Measurements from ENCODE around the gene SPTB.

Gene SPTB

DNA sequence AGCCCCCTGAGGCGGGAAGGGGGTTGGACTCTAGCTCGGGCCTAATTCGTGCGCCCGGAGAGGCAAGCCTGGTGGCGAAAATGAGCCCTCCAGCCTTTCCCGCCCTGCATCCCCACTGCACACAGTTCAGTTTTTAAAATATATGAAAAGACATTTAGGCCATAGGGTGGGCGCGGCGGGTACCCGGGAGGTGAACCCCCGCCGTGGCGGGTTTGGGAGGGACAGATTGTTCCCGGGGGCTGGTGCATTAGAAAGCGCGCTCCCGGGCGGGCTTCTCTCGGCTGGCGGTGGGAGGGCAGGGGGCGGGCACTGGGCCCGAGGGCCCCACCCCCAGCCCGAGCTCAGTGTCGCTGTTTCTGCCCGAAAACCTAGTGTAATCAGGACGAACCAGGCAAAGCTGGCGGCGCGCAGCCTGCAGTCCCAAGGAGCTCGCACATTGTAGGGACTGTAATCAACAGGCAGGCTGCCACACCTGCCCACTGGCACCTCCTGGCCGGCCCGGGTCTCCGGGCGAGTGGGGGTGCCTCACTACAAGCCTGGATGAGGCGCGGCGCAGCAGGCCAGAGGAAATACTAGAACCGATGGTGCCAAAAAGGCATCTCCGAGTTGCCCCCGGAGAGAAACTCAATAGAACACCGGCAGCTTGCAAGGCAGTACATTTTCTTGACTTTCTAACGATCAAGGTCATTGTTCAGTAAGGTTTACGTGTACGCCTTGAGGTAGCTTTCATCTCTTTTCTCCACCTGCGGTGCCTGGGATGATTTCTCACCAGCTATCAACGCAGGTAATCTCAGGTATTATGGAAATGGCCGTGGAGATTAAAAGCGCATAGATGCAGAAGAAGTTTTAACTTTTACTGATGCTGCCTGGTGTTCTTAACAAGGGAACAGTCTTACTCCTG is 764 bp upstream of the SPTB start:
- peak in 2 of 3 donors; percentile 41 to 65 for DNase-seq

- peak in 1 of 3 donors; percentile 2 for DNase-seq
These were observed 671 bp downstream of the SPTB start for GRCh38 chr14:64878837-64879634.

DNA sequence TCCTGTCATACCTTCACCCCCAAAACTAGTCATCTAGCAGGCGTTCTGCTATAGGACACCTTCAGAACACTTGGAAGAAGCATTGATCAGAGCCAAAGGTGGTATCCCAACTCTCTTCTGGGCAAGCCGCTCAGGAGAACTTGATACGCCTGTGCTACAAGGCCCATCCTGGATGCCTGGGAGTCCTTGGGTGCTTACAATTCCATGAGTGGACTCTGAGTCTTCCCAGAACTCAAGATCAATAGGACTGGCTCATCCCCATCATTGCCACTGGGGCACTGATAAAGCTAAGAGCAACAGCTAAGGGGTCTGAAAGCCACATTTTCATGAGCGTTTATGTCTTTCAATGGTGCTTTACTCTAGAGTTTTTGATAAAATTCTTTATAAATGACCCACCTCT is 1.9 kb downstream of the SPTB start:
- no peak for DNase-seq

DNA sequence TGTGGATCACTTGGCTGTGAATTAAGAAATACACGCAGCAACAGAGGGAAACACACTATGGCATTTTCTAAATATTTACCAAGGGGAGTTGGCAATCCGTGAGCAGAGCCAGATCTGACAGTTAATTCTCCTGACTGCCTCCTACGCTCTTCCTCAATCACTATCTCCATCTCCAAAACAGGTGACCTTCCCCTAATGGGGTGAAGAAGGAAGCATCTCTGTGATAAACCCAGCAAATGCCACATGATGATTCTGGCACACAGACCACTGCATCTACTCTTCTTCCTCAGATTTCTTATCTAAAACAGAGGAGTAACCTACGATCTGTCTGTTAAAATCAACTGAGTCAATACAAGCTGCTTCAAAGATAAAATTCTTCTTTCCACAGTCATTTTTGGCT is 4.4 kb downstream of the SPTB start:
- no peak for DNase-seq

DNA sequence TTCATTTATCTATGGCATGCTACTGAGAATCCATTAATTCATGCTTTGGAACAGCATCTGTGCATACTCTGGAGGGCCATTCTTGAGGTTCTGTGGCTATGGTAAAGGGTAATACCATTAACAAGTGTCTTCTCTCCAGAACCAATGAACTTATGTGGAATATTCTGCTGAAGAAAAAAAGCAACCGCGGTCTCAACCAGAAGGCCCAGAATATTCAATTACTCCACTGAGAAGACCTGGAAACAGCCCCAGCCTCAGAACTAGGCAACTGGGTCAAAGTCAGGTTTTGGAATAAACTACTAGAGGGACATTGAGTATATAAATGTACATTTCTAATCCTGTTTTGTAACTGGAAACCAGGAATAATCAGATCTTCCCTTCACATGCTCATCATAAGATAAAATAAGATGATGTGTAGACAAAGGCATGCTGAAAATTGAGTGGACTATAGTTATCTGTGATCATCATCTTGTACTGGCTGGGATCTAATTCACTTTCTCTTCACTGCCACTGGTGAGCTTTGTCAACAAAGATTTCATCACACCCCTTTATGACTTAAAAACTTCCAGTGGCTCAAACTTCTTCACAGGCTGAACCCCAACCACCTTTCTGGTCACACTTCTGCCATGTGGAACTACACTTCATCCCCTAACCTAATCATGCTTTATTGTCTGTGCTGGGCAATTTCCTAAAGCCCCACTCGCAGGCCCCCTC is 6.0 kb downstream of the SPTB start:
- no peak for DNase-seq

DNA sequence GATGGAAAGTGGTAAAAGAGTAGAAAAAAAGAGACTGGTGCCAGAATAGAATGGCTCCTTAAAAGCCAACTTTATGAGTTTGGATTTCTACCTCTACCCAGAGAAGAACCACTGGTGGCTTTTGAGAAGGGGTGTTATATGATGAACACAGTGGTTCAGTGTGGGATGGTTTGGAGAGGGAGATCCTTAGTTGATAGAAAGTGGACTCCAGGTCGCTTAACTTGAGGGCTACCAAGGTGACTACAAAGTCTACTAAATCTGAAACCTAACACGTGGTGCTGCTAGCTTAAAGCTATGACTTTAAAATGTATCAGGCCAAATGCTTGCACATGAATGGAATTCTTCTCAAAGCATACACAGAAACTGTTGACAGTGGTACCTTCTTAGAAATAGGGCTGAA is 8.4 kb downstream of the SPTB start:
- DNase-seq = no peak

GRCh38 chr14:64870160-64870559 is 9.5 kb downstream of the SPTB start:
- peak in 1 of 3 donors; percentile 4 for DNase-seq

GRCh38 chr14:64868841-64869240 is 10.9 kb downstream of the SPTB start:
- no peak for DNase-seq

- DNase-seq = no peak
These were observed 11.3 kb downstream of the SPTB start for GRCh38 chr14:64868379-64868778.

DNA sequence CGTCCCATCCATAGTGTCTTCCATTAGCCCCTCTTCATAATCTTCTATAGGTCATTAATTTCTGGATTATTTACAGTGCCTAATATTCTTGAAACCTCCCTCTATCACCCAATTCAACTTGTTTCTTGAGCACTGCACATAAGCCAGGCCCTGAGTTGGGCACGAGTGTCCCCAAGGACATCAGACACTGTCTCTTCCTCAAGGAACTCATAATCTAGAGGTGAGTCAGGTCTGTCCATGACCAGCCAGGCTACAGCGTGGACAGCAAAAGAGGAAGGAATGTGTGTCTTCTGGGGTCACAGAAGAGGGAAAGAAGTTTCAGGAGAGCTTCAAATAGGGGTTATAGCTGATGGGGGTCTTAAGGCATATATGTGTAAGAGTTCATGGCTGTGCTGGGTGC is 12.5 kb downstream of the SPTB start:
- no peak for DNase-seq

GRCh38 chr14:64865992-64866391 is 13.7 kb downstream of the SPTB start:
- DNase-seq = no peak

DNA sequence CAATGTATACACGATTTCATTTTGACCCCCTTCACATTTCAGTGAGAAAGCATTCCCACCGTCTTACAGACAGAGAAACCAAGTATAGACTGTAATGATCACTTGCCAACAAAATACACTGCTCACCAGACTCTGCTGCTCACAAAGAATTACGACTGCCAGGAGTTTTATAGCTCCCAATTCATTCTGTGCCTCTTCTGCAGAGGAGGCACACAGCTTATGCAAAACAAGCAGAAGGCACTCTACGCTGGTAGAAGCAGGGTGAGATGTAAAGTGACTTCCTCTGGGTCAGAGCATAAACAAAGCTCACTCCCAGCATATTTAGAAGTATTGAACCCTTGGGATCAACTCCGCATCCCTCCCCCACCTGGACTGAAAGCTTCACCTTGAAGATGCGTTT is 14.6 kb downstream of the SPTB start:
- DNase-seq = no peak

GRCh38 chr14:64864258-64864657 is 15.4 kb downstream of the SPTB start:
- DNase-seq = no peak

DNA sequence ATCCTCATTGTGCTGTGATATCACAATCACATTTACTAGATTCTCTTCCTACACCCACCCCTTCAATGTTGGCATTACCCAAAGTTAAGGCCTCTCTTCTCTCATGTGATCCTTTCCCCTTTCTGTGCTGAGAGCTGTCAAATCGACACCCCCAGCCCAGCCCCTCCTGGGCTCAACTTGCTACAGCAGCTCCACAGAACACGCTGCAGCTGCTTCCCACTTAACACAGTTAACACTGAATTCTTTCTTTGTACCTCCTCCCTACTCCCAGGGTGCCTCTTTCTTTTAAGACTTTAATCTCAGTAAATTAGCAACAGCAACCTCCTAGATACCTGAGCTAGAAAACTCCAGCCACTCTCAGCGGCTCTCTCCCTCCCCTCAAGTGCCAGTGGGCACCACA is 17.8 kb downstream of the SPTB start:
- DNase-seq = no peak

DNA sequence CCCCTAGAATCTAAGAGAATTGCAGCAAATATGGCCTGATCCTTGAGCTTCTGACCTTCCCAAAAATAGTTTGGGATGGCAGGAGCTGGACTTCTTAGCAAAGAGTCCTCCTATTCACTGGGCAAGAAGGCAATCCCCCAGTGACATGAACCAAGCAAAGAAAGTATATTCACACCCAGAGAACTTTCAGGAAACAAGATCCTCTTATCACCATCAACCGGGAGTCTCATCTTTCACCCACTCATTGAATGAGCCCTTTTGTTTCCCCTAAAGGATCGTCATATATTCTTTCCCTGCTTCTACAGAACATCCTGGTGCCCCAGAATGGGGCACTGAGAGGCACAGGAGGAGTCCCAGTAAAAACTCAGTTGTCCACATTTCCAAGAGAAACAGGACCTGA is 19.7 kb downstream of the SPTB start:
- no peak for DNase-seq

- DNase-seq = no peak
These were observed 21.5 kb downstream of the SPTB start for GRCh38 chr14:64857979-64858744.

GRCh38 chr14:64856529-64857445 is 22.9 kb downstream of the SPTB start:
- no peak for DNase-seq

- no peak for DNase-seq
These were observed 23.8 kb downstream of the SPTB start for GRCh38 chr14:64855721-64856528.

GRCh38 chr14:64850369-64851137 is 29.2 kb downstream of the SPTB start:
- no peak for DNase-seq

DNA sequence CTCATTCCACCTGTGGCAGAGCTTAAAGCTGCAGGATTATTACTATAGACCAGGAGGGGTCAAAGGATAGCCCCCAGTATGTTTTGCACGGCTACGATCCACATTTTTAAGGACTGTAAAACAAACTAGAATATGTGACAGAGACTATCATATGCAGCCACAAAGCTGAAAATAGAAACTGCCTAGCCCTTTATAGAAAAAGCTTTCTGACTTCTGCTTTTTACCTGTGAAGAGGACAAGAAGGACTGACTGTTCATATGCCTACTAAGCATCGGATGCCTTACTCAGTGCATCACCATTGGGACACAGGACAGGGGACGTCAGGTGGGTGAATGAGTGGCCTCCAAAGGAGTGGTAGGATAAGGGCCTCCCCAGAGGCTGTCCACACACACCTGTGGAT is 29.8 kb downstream of the SPTB start:
- no peak for DNase-seq
